Astrocyte (in vitro differentiated cells and primary cell): ENCODE measurements around the gene TFEB. TPM values are rescaled to one million over a fixed set of nuclear protein-coding genes. Genes with fewer than 3 reads are reported as not detected.

ENCODE experiments used
- DNase-seq: peaks from one replicate; pipeline ENCODE4 v3.0.0-alpha.2; 2010; ENCODE audit warnings: low read depth
- FAIRE-seq: peaks from 2 replicates; lab custom pipeline; 2011; peaks lifted over from hg19 to GRCh38; lab: Jason Lieb, UNC
- H2AFZ ChIP-seq: 2 replicates; pipeline ENCODE4 v1.6.0; 2012; ENCODE audit warnings: low read depth, low read length, inconsistent platforms
- H3K27ac ChIP-seq: 2 replicates; pipeline ENCODE4 v1.5.1; 2011; ENCODE audit warnings: low read depth, low read length, inconsistent platforms
- H3K27me3 ChIP-seq: 2 replicates; pipeline ENCODE4 v1.6.0; 2011; ENCODE audit warnings: low read length, inconsistent platforms; ENCODE audit not compliant: insufficient read depth
- H3K36me3 ChIP-seq: 2 replicates; pipeline ENCODE4 v1.5.1; 2011; ENCODE audit warnings: low read length, inconsistent platforms; ENCODE audit not compliant: insufficient read depth
- H3K4me1 ChIP-seq: 2 replicates; pipeline ENCODE4 v1.5.1; 2011; ENCODE audit warnings: low read length, inconsistent platforms; ENCODE audit not compliant: insufficient read depth
- H3K4me2 ChIP-seq: 2 replicates; pipeline ENCODE4 v1.6.0; 2012; ENCODE audit warnings: low read length, inconsistent platforms
- H3K4me3 ChIP-seq: 2 replicates; pipeline ENCODE4 v1.5.1; 2011; ENCODE audit warnings: low read depth, mild to moderate bottlenecking, low read length, inconsistent platforms; ENCODE audit not compliant: insufficient read depth
- H3K79me2 ChIP-seq: 2 replicates; pipeline ENCODE4 v1.6.0; 2012; ENCODE audit warnings: mild to moderate bottlenecking, low read length, inconsistent platforms; ENCODE audit not compliant: insufficient read depth
- H3K9ac ChIP-seq: 2 replicates; pipeline ENCODE4 v1.6.0; 2012; ENCODE audit warnings: mild to moderate bottlenecking, low read length, inconsistent platforms
- H3K9me3 ChIP-seq: 2 replicates; pipeline ENCODE4 v1.5.1; 2012; ENCODE audit warnings: low read depth, mild to moderate bottlenecking, low read length, inconsistent platforms; ENCODE audit not compliant: insufficient read depth
- H4K20me1 ChIP-seq: 2 replicates; pipeline ENCODE4 v1.6.0; 2012; ENCODE audit warnings: low read length, inconsistent platforms; ENCODE audit not compliant: insufficient read depth
- H3K27ac Mint-ChIP-seq: one replicate; pipeline ENCODE4 v1.8.0; 2021; ENCODE audit warnings: mild to moderate bottlenecking, mixed read lengths; ENCODE audit not compliant: unreplicated experiment
- H3K27me3 Mint-ChIP-seq: one replicate; pipeline ENCODE4 v1.8.0; 2021; ENCODE audit warnings: low read depth, mixed read lengths; ENCODE audit not compliant: unreplicated experiment
- H3K36me3 Mint-ChIP-seq: one replicate; pipeline ENCODE4 v1.8.0; 2021; ENCODE audit warnings: low read depth, mixed read lengths; ENCODE audit not compliant: unreplicated experiment
- H3K4me1 Mint-ChIP-seq: one replicate; pipeline ENCODE4 v1.8.0; 2021; ENCODE audit warnings: low read depth, mixed read lengths; ENCODE audit not compliant: unreplicated experiment
- H3K4me3 Mint-ChIP-seq: one replicate; pipeline ENCODE4 v1.8.0; 2021; ENCODE audit warnings: mild to moderate bottlenecking, moderate library complexity, mixed read lengths; ENCODE audit not compliant: unreplicated experiment
- H3K9me3 Mint-ChIP-seq: one replicate; pipeline ENCODE4 v1.8.0; 2021; ENCODE audit warnings: mild to moderate bottlenecking, mixed read lengths; ENCODE audit not compliant: unreplicated experiment
- EZH2 ChIP-seq: IDR thresholded peaks from 2 replicates; pipeline ENCODE4 v1.6.1; 2012; ENCODE audit warnings: mild to moderate bottlenecking, low read length, inconsistent platforms; ENCODE audit not compliant: insufficient read depth
- total RNA-seq: library from RNA; stranded (reverse); gene quantifications from 2 replicates; pipeline ENCODE4 v1.2.1, GENCODE V29; 2021
- TF ChIP-seq, protein P1 (sequence below): IDR thresholded peaks from 2 replicates; pipeline ENCODE4 v1.5.1; 2011; ENCODE audit warnings: low read depth, mild to moderate bottlenecking, inconsistent platforms, low read length, moderate library complexity; ENCODE audit not compliant: insufficient read depth

The TFEB gene
- total RNA-seq, 1 donor from 2014 or later = 4.7 TPM

DNA sequence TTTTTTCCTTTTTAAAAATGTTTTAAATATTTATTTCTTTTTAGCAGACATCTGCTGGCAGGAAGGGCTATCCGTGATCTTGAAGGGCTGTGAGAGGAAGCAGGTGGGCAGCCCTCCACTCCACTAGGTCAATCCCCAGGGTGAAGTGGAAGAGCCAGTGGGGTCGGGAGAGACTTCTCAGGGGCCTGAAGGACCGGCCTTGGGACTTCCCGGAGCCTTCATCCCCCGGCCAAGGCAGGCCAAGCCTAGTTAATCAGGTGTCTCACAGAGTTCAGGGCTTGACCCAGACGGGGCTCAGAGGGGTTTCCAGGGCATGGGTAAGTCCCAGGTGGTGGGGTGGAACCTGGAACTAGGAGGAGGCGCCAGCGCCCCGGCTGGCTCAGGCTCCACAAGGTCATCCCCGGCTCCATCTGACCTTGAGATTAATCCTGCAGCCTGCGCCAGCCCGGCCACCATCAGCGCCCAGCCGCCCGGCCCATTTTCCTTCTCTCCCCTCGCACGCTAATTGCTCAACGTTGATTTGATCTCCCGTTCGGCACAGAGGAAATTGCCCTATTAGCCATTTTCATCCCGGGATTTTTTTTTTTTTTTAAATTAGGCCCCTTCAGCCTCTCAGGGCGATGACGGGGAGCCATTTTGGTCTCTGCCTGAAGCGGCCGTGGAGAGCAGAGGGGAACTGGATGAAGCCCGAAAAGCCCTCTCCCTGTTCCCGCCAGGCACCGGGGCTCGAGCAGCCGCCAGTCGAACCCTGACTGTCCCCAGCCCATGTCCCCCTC lies 52.7 kb downstream of the TFEB start:
- Mint-ChIP-seq H3K9me3 (no peaks in the 10 kb centered on the region), H3K27me3 (peaks cover 27% of the 10 kb centered on the region), H3K4me1 (peaks cover 3% of the 10 kb centered on the region), H3K27ac (no peak overlapping the region), H3K36me3 (no peaks in the 10 kb centered on the region), H3K4me3 (no peak overlapping the region)
- Histone ChIP-seq H3K4me3 (no peak overlapping the region), H2AFZ (peak overlapping the region; percentile 96), H3K27ac (no peak overlapping the region), H3K9ac (peak overlapping the region; percentile 50), H3K4me2 (peak overlapping the region; percentile 85), H3K27me3 (no peaks in the 10 kb centered on the region), H3K9me3 (no peaks in the 10 kb centered on the region), H3K4me1 (peaks cover 3% of the 10 kb centered on the region), H4K20me1 (no peaks in the 10 kb centered on the region), H3K79me2 (no peaks in the 10 kb centered on the region), H3K36me3 (no peaks in the 10 kb centered on the region)
- FAIRE-seq (no peak), DNase-seq (no peak)
- TF ChIP-seq, protein P1, sequence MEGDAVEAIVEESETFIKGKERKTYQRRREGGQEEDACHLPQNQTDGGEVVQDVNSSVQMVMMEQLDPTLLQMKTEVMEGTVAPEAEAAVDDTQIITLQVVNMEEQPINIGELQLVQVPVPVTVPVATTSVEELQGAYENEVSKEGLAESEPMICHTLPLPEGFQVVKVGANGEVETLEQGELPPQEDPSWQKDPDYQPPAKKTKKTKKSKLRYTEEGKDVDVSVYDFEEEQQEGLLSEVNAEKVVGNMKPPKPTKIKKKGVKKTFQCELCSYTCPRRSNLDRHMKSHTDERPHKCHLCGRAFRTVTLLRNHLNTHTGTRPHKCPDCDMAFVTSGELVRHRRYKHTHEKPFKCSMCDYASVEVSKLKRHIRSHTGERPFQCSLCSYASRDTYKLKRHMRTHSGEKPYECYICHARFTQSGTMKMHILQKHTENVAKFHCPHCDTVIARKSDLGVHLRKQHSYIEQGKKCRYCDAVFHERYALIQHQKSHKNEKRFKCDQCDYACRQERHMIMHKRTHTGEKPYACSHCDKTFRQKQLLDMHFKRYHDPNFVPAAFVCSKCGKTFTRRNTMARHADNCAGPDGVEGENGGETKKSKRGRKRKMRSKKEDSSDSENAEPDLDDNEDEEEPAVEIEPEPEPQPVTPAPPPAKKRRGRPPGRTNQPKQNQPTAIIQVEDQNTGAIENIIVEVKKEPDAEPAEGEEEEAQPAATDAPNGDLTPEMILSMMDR = no peak
- TF ChIP-seq EZH2 = no peak

DNA sequence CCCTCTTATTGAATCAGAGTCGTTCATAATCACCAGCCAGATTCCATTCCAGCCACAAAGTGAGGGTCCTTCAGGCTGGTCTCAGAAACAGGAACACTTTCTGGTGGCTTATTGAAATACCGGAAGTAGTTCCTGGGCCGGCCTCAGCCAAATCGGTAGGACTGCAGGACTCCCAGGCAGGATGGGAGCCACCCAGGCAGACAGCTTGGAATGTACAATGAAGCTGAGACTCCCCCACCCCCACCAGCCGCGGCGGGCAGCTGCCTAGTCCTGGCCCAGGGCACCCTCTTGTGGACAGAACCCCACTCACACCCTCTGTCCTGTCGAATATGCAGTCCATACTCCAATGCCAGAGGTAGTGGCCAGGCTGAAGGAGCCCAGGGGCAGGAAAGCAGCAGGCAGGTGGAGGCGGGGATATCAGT lies 53.3 kb downstream of the TFEB start:
- peak; percentile 75 for DNase-seq
- peaks cover 27% of the 10 kb centered on the region for H3K27me3 Mint-ChIP-seq
- no peak overlapping the region for H3K4me3 ChIP-seq
- H4K20me1 ChIP-seq = no peaks in the 10 kb centered on the region
- H2AFZ ChIP-seq = peak overlapping the region; percentile 74
- TF ChIP-seq, protein P1 = peak; percentile 74
- no peak for TF ChIP-seq EZH2
- H3K79me2 ChIP-seq = no peaks in the 10 kb centered on the region
- H3K27me3 ChIP-seq = peaks cover 3% of the 10 kb centered on the region
- no peaks in the 10 kb centered on the region for H3K36me3 ChIP-seq
- no peak for FAIRE-seq
- H3K27ac ChIP-seq = no peak overlapping the region
- H3K27ac Mint-ChIP-seq = no peak overlapping the region
- no peaks in the 10 kb centered on the region for H3K9me3 Mint-ChIP-seq
- no peaks in the 10 kb centered on the region for H3K36me3 Mint-ChIP-seq
- H3K9ac ChIP-seq = no peak overlapping the region
- peak overlapping the region; percentile 32 for H3K4me2 ChIP-seq
- H3K9me3 ChIP-seq = no peaks in the 10 kb centered on the region
- no peak overlapping the region for H3K4me3 Mint-ChIP-seq
- H3K4me1 Mint-ChIP-seq = peaks cover 3% of the 10 kb centered on the region
- H3K4me1 ChIP-seq = peaks cover 3% of the 10 kb centered on the region
